ENCODE measurements around the gene ERCC8.
"Not testable (repeated sequence)": the region's sequence is repeated elsewhere in the genome, so short reads cannot be mapped to it uniquely, and the experiment has no call there.

The ERCC8 gene

GRCh38 chr5:60944904-60945812 is at the start of gene ERCC8, which contains the start of gene NDUFAF2:
ERCC8 (minus strand) TSS chr5:60945070; CDS start chr5:60945008, 62 bp downstream.
NDUFAF2 (plus strand) TSS chr5:60945205; CDS start chr5:60945256, 51 bp downstream.
- peak; percentile 79 to 84 for DNase-seq (ENCODE audit: low read depth in 2 of 2)

GRCh38 chr5:60993875-60994571 is 49.2 kb upstream of the ERCC8 start:
- no peak for DNase-seq (ENCODE audit: low read depth in 2 of 2)

GRCh38 chr5:60993425-60993824 is 48.6 kb upstream of the ERCC8 start:
- no peak for DNase-seq (ENCODE audit: low read depth in 2 of 2)

GRCh38 chr5:60992871-60993270 is 48.0 kb upstream of the ERCC8 start:
- no peak for DNase-seq (ENCODE audit: low read depth in 2 of 2)

GRCh38 chr5:60989790-60990189 is 44.9 kb upstream of the ERCC8 start:
- no peak for DNase-seq (ENCODE audit: low read depth in 2 of 2)

- not testable (repeated sequence) for DNase-seq (ENCODE audit: low read depth in 2 of 2)
These were observed 37.3 kb upstream of the ERCC8 start for GRCh38 chr5:60982127-60982526.

- DNase-seq (ENCODE audit: low read depth in 2 of 2) = no peak
These were observed 35.6 kb upstream of the ERCC8 start for GRCh38 chr5:60980511-60980910.

- DNase-seq (ENCODE audit: low read depth in 2 of 2) = no peak
These were observed 34.1 kb upstream of the ERCC8 start for GRCh38 chr5:60978968-60979367.

- no peak for DNase-seq (ENCODE audit: low read depth in 2 of 2)
These were observed 33.3 kb upstream of the ERCC8 start for GRCh38 chr5:60977956-60978737.

GRCh38 chr5:60972231-60972630 is 27.4 kb upstream of the ERCC8 start:
- DNase-seq (ENCODE audit: low read depth in 2 of 2) = peak; percentile 11 to 21

GRCh38 chr5:60961685-60962084 is 16.8 kb upstream of the ERCC8 start:
- DNase-seq (ENCODE audit: low read depth in 2 of 2) = no peak

GRCh38 chr5:60960591-60960990 is 15.7 kb upstream of the ERCC8 start:
- DNase-seq (ENCODE audit: low read depth in 2 of 2) = no peak

GRCh38 chr5:60959156-60959555 is 14.3 kb upstream of the ERCC8 start:
- no peak for DNase-seq (ENCODE audit: low read depth in 2 of 2)

GRCh38 chr5:60958712-60959111 is 13.8 kb upstream of the ERCC8 start:
- no peak for DNase-seq (ENCODE audit: low read depth in 2 of 2)

GRCh38 chr5:60958088-60958487 is 13.2 kb upstream of the ERCC8 start:
- no peak for DNase-seq (ENCODE audit: low read depth in 2 of 2)

GRCh38 chr5:60955239-60955638 is 10.4 kb upstream of the ERCC8 start:
- no peak for DNase-seq (ENCODE audit: low read depth in 2 of 2)

GRCh38 chr5:60948738-60949137 is 3.9 kb upstream of the ERCC8 start:
- no peak for DNase-seq (ENCODE audit: low read depth in 2 of 2)

- peak in 1 of 2 experiments; percentile 28 for DNase-seq (ENCODE audit: low read depth in 2 of 2)
These were observed 930 bp upstream of the ERCC8 start for GRCh38 chr5:60945813-60946187.

- no peak for DNase-seq (ENCODE audit: low read depth in 2 of 2)
These were observed 1.2 kb downstream of the ERCC8 start for GRCh38 chr5:60943624-60944023.

GRCh38 chr5:60929024-60929423 is 15.8 kb downstream of the ERCC8 start:
- no peak for DNase-seq (ENCODE audit: low read depth in 2 of 2)

- DNase-seq (ENCODE audit: low read depth in 2 of 2) = no peak
These were observed 17.4 kb downstream of the ERCC8 start for GRCh38 chr5:60927450-60927849.

- DNase-seq (ENCODE audit: low read depth in 2 of 2) = no peak
These were observed 26.4 kb downstream of the ERCC8 start for GRCh38 chr5:60918466-60918865.

Data from stimulated activated CD4-positive, alpha-beta T cell treated with anti-CD3 and anti-CD28 coated beads, Interleukin-12 subunit alpha, Interleukin-12 subunit beta, amount 100 ng/mL, for 24 hours (primary cell).